Hepatocyte (in vitro differentiated cells): ENCODE measurements around the gene YIPF4. TPM values are rescaled to one million over a fixed set of nuclear protein-coding genes. Genes with fewer than 3 reads are reported as not detected.
A peak's percentile ranks its signal among the peaks of the same experiment; 100 is the strongest.

Source experiments
- DNase-seq: peaks from one replicate; pipeline ENCODE4 v3.0.0-alpha.2; 2016; ENCODE audit warnings: low spot score
- H2AFZ ChIP-seq: fragments of 200-600 bp; sonication (generic); 2 replicates; pipeline ENCODE4 v1.6.0; 2016; ENCODE audit warnings: antibody characterized with exemption, mild to moderate bottlenecking
- H3K27ac ChIP-seq: fragments of 200-600 bp; sonication (generic); 2 replicates; pipeline ENCODE4 v1.5.1; 2016; ENCODE audit warnings: mild to moderate bottlenecking
- H3K27me3 ChIP-seq: fragments of 200-600 bp; sonication (generic); 2 replicates; pipeline ENCODE4 v1.6.1; 2016
- H3K36me3 ChIP-seq: fragments of 200-600 bp; sonication (generic); replicated peaks from 2 replicates; pipeline ENCODE4 v1.5.1; 2016; ENCODE audit warnings: low read depth; ENCODE audit not compliant: insufficient read depth
- H3K4me1 ChIP-seq: fragments of 200-600 bp; sonication (generic); 2 replicates; pipeline ENCODE4 v1.5.1; 2016; ENCODE audit warnings: mild to moderate bottlenecking, moderate library complexity; ENCODE audit not compliant: insufficient read depth
- H3K4me2 ChIP-seq: fragments of 200-600 bp; sonication (generic); 2 replicates; pipeline ENCODE4 v1.6.0; 2016
- H3K4me3 ChIP-seq: fragments of 200-600 bp; sonication (generic); 2 replicates; pipeline ENCODE4 v1.5.1; 2016; ENCODE audit warnings: mild to moderate bottlenecking
- H3K79me2 ChIP-seq: fragments of 200-600 bp; sonication (generic); 2 replicates; pipeline ENCODE4 v1.6.0; 2017; ENCODE audit warnings: mild to moderate bottlenecking
- H3K9me2 ChIP-seq: fragments of 200-600 bp; sonication (generic); replicated peaks from 2 replicates; pipeline ENCODE4 v1.6.0; 2017; ENCODE audit warnings: mild to moderate bottlenecking; ENCODE audit not compliant: insufficient read depth
- H3K9me3 ChIP-seq: fragments of 200-600 bp; sonication (generic); 2 replicates; pipeline ENCODE4 v1.5.1; 2016; ENCODE audit warnings: low read depth, mild to moderate bottlenecking
- H4K20me1 ChIP-seq: fragments of 200-600 bp; sonication (generic); 2 replicates; pipeline ENCODE4 v1.6.0; 2016; ENCODE audit warnings: mild to moderate bottlenecking; ENCODE audit not compliant: insufficient read depth, poor library complexity, severe bottlenecking
- CTCF ChIP-seq: fragments of 200-600 bp; sonication (generic); IDR thresholded peaks from 2 replicates; pipeline ENCODE4 v1.5.1; 2016; ENCODE audit warnings: antibody characterized with exemption, mild to moderate bottlenecking; ENCODE audit not compliant: poor library complexity
- EZH2 ChIP-seq: fragments of 200-600 bp; sonication (generic); IDR thresholded peaks from 2 replicates; pipeline ENCODE4 v1.6.1; 2016; ENCODE audit warnings: antibody characterized with exemption, mild to moderate bottlenecking, borderline replicate concordance
- EZH2phosphoT487 ChIP-seq: fragments of 200-600 bp; sonication (generic); IDR thresholded peaks from one replicate; pipeline ENCODE4 v1.6.1; 2018; ENCODE audit warnings: antibody characterized with exemption, mild to moderate bottlenecking, low read depth, moderate library complexity; ENCODE audit not compliant: unreplicated experiment, severe bottlenecking
- WGBS: methylation state at CpG from one replicate; pipeline ENCODE4 v1.1.6; 2016; ENCODE audit warnings: low lambda C conversion rate; ENCODE audit errors: missing lambda C conversion rate; 5-methylcytosine and 5-hydroxymethylcytosine counted together
- polyA plus RNA-seq: library from polyadenylated mRNA; unstranded; fragments of >200 nt; fragmentation: Nextera tagmentation; extraction: Ambion mirVana; gene quantifications from 2 replicates; pipeline ENCODE4 v1.2.1, GENCODE V29; 2016
- total RNA-seq: library from RNA; depleted of rRNA; stranded (reverse); fragments of >200 nt; gene quantifications from 2 replicates; pipeline ENCODE4 v1.2.3, GENCODE V29; 2014

YIPF4 gene
- total RNA-seq (37.7 and 48.6 TPM in 2 replicates), polyA plus RNA-seq (67.2 and 74.8 TPM in 2 replicates)

GRCh38 chr2:32277674-32278477, at the start of gene YIPF4:
TSS of gene YIPF4 (plus strand) at chr2:32277904. CDS start at chr2:32278156, 252 bp downstream.
- under 1% methylated on average over 54 of the region's 59 CpGs for WGBS
- TF ChIP-seq EZH2, result no peak
- no peak for TF ChIP-seq CTCF
- no peak for TF ChIP-seq EZH2phosphoT487
- H3K9me3 ChIP-seq, result no peaks in the 10 kb centered on the region
- peak within 1 kb of the TSS; percentile 78 for H3K27ac ChIP-seq
- H3K4me1 ChIP-seq, result peaks cover 3% of the 10 kb centered on the region
- no peaks in the 10 kb centered on the region for H3K36me3 ChIP-seq
- H3K9me2 ChIP-seq, result no peaks in the 10 kb centered on the region
- H2AFZ ChIP-seq, result peak within 1 kb of the TSS; percentile 87
- DNase-seq, result peak; percentile 93
- peaks cover 51% of the 10 kb centered on the region for H3K79me2 ChIP-seq
- no peaks in the 10 kb centered on the region for H3K27me3 ChIP-seq
- H3K4me2 ChIP-seq, result peak within 1 kb of the TSS; percentile 93
- peak within 1 kb of the TSS; percentile 69 for H3K4me3 ChIP-seq
- no peaks in the 10 kb centered on the region for H4K20me1 ChIP-seq

- Histone ChIP-seq H3K79me2 (no peaks in the 10 kb centered on the region), H3K4me2 (no peak overlapping the region), H3K4me3 (no peak overlapping the region), H3K9me2 (no peaks in the 10 kb centered on the region), H3K9me3 (no peaks in the 10 kb centered on the region), H3K4me1 (peaks cover 8% of the 10 kb centered on the region), H3K36me3 (no peaks in the 10 kb centered on the region), H3K27ac (no peak overlapping the region), H3K27me3 (no peaks in the 10 kb centered on the region), H2AFZ (no peak overlapping the region), H4K20me1 (no peaks in the 10 kb centered on the region)
- no peak for TF ChIP-seq EZH2phosphoT487
- no peak for TF ChIP-seq EZH2
- TF ChIP-seq CTCF, result no peak
- no peak for DNase-seq
- WGBS, result 92% methylated on average over 2 of the region's 2 CpGs
These were observed 49.5 kb upstream of the YIPF4 start for GRCh38 chr2:32228181-32228580.

GRCh38 chr2:32229635-32230034, 48.1 kb upstream of the YIPF4 start:
- TF ChIP-seq CTCF, result no peak
- no peak for TF ChIP-seq EZH2
- TF ChIP-seq EZH2phosphoT487, result no peak
- Histone ChIP-seq H3K4me2 (no peak overlapping the region), H4K20me1 (no peaks in the 10 kb centered on the region), H3K36me3 (no peaks in the 10 kb centered on the region), H3K79me2 (no peaks in the 10 kb centered on the region), H3K9me2 (no peaks in the 10 kb centered on the region), H2AFZ (no peak overlapping the region), H3K27ac (no peak overlapping the region), H3K9me3 (no peaks in the 10 kb centered on the region), H3K4me1 (peaks cover 8% of the 10 kb centered on the region), H3K4me3 (no peak overlapping the region), H3K27me3 (no peaks in the 10 kb centered on the region)
- 72% methylated on average over 1 of the region's 1 CpG for WGBS
- no peak for DNase-seq
